NCI-H1436 (cell line): Measurements from ENCODE around the gene CPXM2.

Source experiments
- DNase-seq: peaks from one replicate; lab custom pipeline; 2025; lab: John Stamatoyannopoulos, UW

CPXM2 gene

GRCh38 chr10:123847686-123848432 is 43.7 kb downstream of the CPXM2 start:
- DNase-seq, result no peak

GRCh38 chr10:123843835-123844234 is 47.8 kb downstream of the CPXM2 start:
- no peak for DNase-seq

GRCh38 chr10:123842692-123843385 is 48.8 kb downstream of the CPXM2 start:
- no peak for DNase-seq

- no peak for DNase-seq
These were observed 50.0 kb downstream of the CPXM2 start for GRCh38 chr10:123841560-123841959.

- no peak for DNase-seq
These were observed 50.5 kb downstream of the CPXM2 start for GRCh38 chr10:123841115-123841514.

- no peak for DNase-seq
These were observed 50.9 kb downstream of the CPXM2 start for GRCh38 chr10:123840714-123841113.

GRCh38 chr10:123838596-123839310 is 52.9 kb downstream of the CPXM2 start:
- no peak for DNase-seq

- DNase-seq, result no peak
These were observed 53.9 kb downstream of the CPXM2 start for GRCh38 chr10:123837756-123838155.

GRCh38 chr10:123836418-123837145 is 55.0 kb downstream of the CPXM2 start:
- DNase-seq, result no peak

- DNase-seq, result no peak
These were observed 56.0 kb downstream of the CPXM2 start for GRCh38 chr10:123835575-123835974.

GRCh38 chr10:123833170-123833850 is 58.3 kb downstream of the CPXM2 start:
- DNase-seq, result no peak

GRCh38 chr10:123831259-123831658 is 60.3 kb downstream of the CPXM2 start:
- DNase-seq, result no peak

GRCh38 chr10:123821136-123821535 is 70.5 kb downstream of the CPXM2 start:
- no peak for DNase-seq

GRCh38 chr10:123809632-123810031 is 82.0 kb downstream of the CPXM2 start:
- DNase-seq, result no peak

- no peak for DNase-seq
These were observed 82.7 kb downstream of the CPXM2 start for GRCh38 chr10:123808906-123809305.

- no peak for DNase-seq
These were observed 83.3 kb downstream of the CPXM2 start for GRCh38 chr10:123808286-123808685.

GRCh38 chr10:123807444-123808035 is 84.1 kb downstream of the CPXM2 start:
- no peak for DNase-seq

GRCh38 chr10:123804716-123805115 is 86.9 kb downstream of the CPXM2 start:
- no peak for DNase-seq

GRCh38 chr10:123800821-123801220 is 90.8 kb downstream of the CPXM2 start:
- no peak for DNase-seq

GRCh38 chr10:123800289-123800688 is 91.3 kb downstream of the CPXM2 start:
- no peak for DNase-seq

GRCh38 chr10:123798856-123799255 is 92.8 kb downstream of the CPXM2 start:
- DNase-seq, result no peak
